H1 (cell line): ENCODE measurements around the gene HECTD4. TPM values are rescaled to one million over a fixed set of nuclear protein-coding genes. Genes with fewer than 3 reads are reported as not detected.

ENCODE experiments used
- CTCF ChIA-PET: fragments of 300-600 bp; sonication (Branson Sonifier 250); formaldehyde crosslinking; loops from one replicate; lab custom pipeline; 2021; ENCODE audit not compliant: partially characterized antibody; lab: Charles Lee
- POLR2A ChIA-PET: fragments of 300-600 bp; sonication (Branson Sonifier 250); formaldehyde crosslinking; loops from one replicate; lab custom pipeline; 2021; ENCODE audit warnings: inconsistent platforms; ENCODE audit not compliant: partially characterized antibody; lab: Charles Lee
- DNase-seq, 2 experiments: peaks; one replicate each; pipeline versions ENCODE4 v3.0.0 to v3.0.0-alpha.2; 2010 to 2022; ENCODE audit warnings: low spot score in 2 of 2, low read depth in 1 of 2, mixed read lengths in 1 of 2
- FAIRE-seq: peaks from 2 replicates; lab custom pipeline; 2011; peaks lifted over from hg19 to GRCh38; lab: Jason Lieb, UNC
- H2AFZ ChIP-seq: 2 replicates; pipeline ENCODE4 v1.8.1; 2012; ENCODE audit warnings: low read length, inconsistent platforms
- H2AK5ac ChIP-seq: 2 replicates; pipeline ENCODE4 v1.6.1; 2013; ENCODE audit warnings: low read depth, low read length
- H2BK120ac ChIP-seq: replicated peaks from 2 replicates; pipeline ENCODE3; 2013; ENCODE audit warnings: low read depth, low read length, inconsistent platforms
- H2BK12ac ChIP-seq: 2 replicates; pipeline ENCODE4 v1.6.1; 2013; ENCODE audit warnings: low read depth, low read length
- H2BK15ac ChIP-seq: 2 replicates; pipeline ENCODE4 v1.6.1; 2013; ENCODE audit warnings: low read length
- H2BK20ac ChIP-seq: 2 replicates; pipeline ENCODE4 v1.6.1; 2013; ENCODE audit warnings: low read length
- H2BK5ac ChIP-seq: 2 replicates; pipeline ENCODE4 v1.6.1; 2013; ENCODE audit warnings: low read depth, low read length
- H3K14ac ChIP-seq: 2 replicates; pipeline ENCODE4 v1.6.1; 2013; ENCODE audit warnings: inconsistent platforms; ENCODE audit not compliant: insufficient read length
- H3K18ac ChIP-seq: 2 replicates; pipeline ENCODE4 v1.6.1; 2013; ENCODE audit warnings: low read length; ENCODE audit errors: extremely low read depth
- H3K23ac ChIP-seq: 2 replicates; pipeline ENCODE4 v1.6.1; 2013; ENCODE audit warnings: inconsistent platforms; ENCODE audit not compliant: insufficient read length
- H3K23me2 ChIP-seq: 2 replicates; pipeline ENCODE4 v1.6.1; 2013; ENCODE audit warnings: low read depth, low read length
- H3K27ac ChIP-seq: 2 replicates; pipeline ENCODE4 v1.6.1; 2011; ENCODE audit warnings: low read depth, low read length, inconsistent platforms
- H3K27me3 ChIP-seq, 4 experiments: replicated peaks in 1 of 4; 1 replicate in 1 of 4; 2 replicates in 3 of 4; pipeline versions ENCODE4 v1.6.1 to v1.8.1; 2011 to 2013; ENCODE audit warnings: low read length in 3 of 4, mild to moderate bottlenecking in 3 of 4, inconsistent platforms in 2 of 4, mixed read lengths in 2 of 4, moderate library complexity in 1 of 4; ENCODE audit not compliant: control insufficient read depth in 3 of 4, insufficient read depth in 3 of 4; ENCODE audit errors: extremely low read depth in 1 of 4
- H3K36me3 ChIP-seq, 4 experiments: 2 replicates each; pipeline versions ENCODE4 v1.6.1 to v1.8.1; 2011 to 2013; ENCODE audit warnings: mild to moderate bottlenecking in 4 of 4, low read length in 3 of 4, moderate library complexity in 2 of 4, control low read depth in 1 of 4, inconsistent platforms in 1 of 4; ENCODE audit not compliant: insufficient read depth in 4 of 4, control insufficient read depth in 2 of 4
- H3K4ac ChIP-seq: replicated peaks from 2 replicates; pipeline ENCODE3; 2013; ENCODE audit warnings: low read length, low read depth, mixed read lengths, inconsistent platforms; ENCODE audit not compliant: insufficient read length
- H3K4me1 ChIP-seq, 4 experiments: replicated peaks in 1 of 4; 1 replicate in 1 of 4; 2 replicates in 3 of 4; pipeline versions ENCODE4 v1.6.1 to v1.8.1; 2011 to 2013; ENCODE audit warnings: low read length in 3 of 4, inconsistent platforms in 2 of 4, mixed read lengths in 1 of 4; ENCODE audit not compliant: insufficient read depth in 4 of 4, control insufficient read depth in 3 of 4
- H3K4me2 ChIP-seq, 2 experiments: 2 replicates each; pipeline versions ENCODE4 v1.6.1 to v1.8.1; 2011 to 2013; ENCODE audit warnings: low read depth in 2 of 2, low read length in 2 of 2, control low read depth in 1 of 2, inconsistent platforms in 1 of 2, mild to moderate bottlenecking in 1 of 2; ENCODE audit not compliant: insufficient read depth in 1 of 2
- H3K4me3 ChIP-seq, 4 experiments: fragments of 200-600, 300-600 bp in 1 of 4; sonication (generic), shearing (Covaris generic), sonication (Bioruptor Twin) in 1 of 4; 2 replicates each; pipeline versions ENCODE4 v1.5.1 to v1.8.1; 2011 to 2016; ENCODE audit warnings: low read length in 4 of 4, low read depth in 3 of 4, control low read depth in 2 of 4, inconsistent platforms in 2 of 4, mild to moderate bottlenecking in 2 of 4, mixed read lengths in 1 of 4, moderate library complexity in 1 of 4; ENCODE audit not compliant: insufficient read depth in 2 of 4; ENCODE audit errors: extremely low read depth in 1 of 4
- H3K56ac ChIP-seq: replicated peaks from 2 replicates; pipeline ENCODE3; 2013; ENCODE audit warnings: low read depth, mild to moderate bottlenecking, mixed read lengths, low read length, inconsistent platforms; ENCODE audit not compliant: insufficient read length
- H3K79me1 ChIP-seq: 2 replicates; pipeline ENCODE4 v1.6.1; 2013; ENCODE audit warnings: low read depth, low read length, control low read depth
- H3K79me2 ChIP-seq, 2 experiments: 2 replicates each; pipeline versions ENCODE4 v1.6.1 to v1.8.1; 2012 to 2013; ENCODE audit warnings: low read length in 2 of 2, mild to moderate bottlenecking in 2 of 2, inconsistent platforms in 1 of 2; ENCODE audit not compliant: insufficient read depth in 2 of 2, control insufficient read depth in 1 of 2
- H3K9ac ChIP-seq, 4 experiments: replicated peaks in 1 of 4; 1 replicate in 1 of 4; 2 replicates in 3 of 4; pipeline versions ENCODE4 v1.6.1 to v1.8.1; 2011 to 2013; ENCODE audit warnings: low read depth in 3 of 4, low read length in 3 of 4, control low read depth in 2 of 4, mild to moderate bottlenecking in 2 of 4, moderate library complexity in 2 of 4, inconsistent platforms in 1 of 4; ENCODE audit errors: extremely low read depth in 1 of 4
- H3K9me3 ChIP-seq, 2 experiments: 2 replicates each; pipeline versions ENCODE4 v1.6.1 to v1.8.1; 2012 to 2013; ENCODE audit warnings: mild to moderate bottlenecking in 2 of 2, moderate library complexity in 2 of 2, control low read depth in 1 of 2, inconsistent platforms in 1 of 2, low read depth in 1 of 2, low read length in 1 of 2, mixed read lengths in 1 of 2; ENCODE audit not compliant: insufficient read depth in 2 of 2
- H4K20me1 ChIP-seq, 2 experiments: replicated peaks in 1 of 2; 2 replicates each; pipeline versions ENCODE3 to v1.8.1; 2011 to 2013; ENCODE audit warnings: inconsistent platforms in 2 of 2, low read length in 2 of 2, mild to moderate bottlenecking in 1 of 2; ENCODE audit not compliant: insufficient read depth in 2 of 2, control insufficient read depth in 1 of 2
- H4K5ac ChIP-seq: 2 replicates; pipeline ENCODE4 v1.6.1; 2013; ENCODE audit warnings: low read length, low read depth, mixed read lengths, inconsistent platforms; ENCODE audit not compliant: insufficient read length
- H4K8ac ChIP-seq: 2 replicates; pipeline ENCODE4 v1.8.0; 2013; ENCODE audit warnings: mild to moderate bottlenecking, moderate library complexity, low read length, inconsistent platforms; ENCODE audit not compliant: insufficient read depth; ENCODE audit errors: extremely low read depth
- H4K91ac ChIP-seq: replicated peaks from 2 replicates; pipeline ENCODE3; 2013; ENCODE audit warnings: low read length, mixed read lengths, inconsistent platforms; ENCODE audit not compliant: insufficient read length
- SRF ChIP-seq: IDR thresholded peaks from 2 replicates; pipeline ENCODE4 v1.6.1; 2011; ENCODE audit warnings: mild to moderate bottlenecking, low read depth, low read length, moderate library complexity
- WGBS, 2 experiments: shearing (Covaris generic) in 1 of 2; methylation state at CpG; one replicate each; pipeline versions ENCODE4 v1.1.6 to v1.1.7; 2013 to 2015; ENCODE audit warnings: low lambda C conversion rate in 2 of 2, mixed read lengths in 2 of 2, inconsistent platforms in 1 of 2, low coverage in 1 of 2, missing lambda C conversion rate in 1 of 2; ENCODE audit not compliant: insufficient replicate concordance in 2 of 2, insufficient coverage in 1 of 2, insufficient read length in 1 of 2; ENCODE audit errors: extremely low coverage in 1 of 2, missing lambda C conversion rate in 1 of 2; 5-methylcytosine and 5-hydroxymethylcytosine counted together
- polyA plus RNA-seq, 7 experiments: library from polyadenylated mRNA; depleted of rRNA in 3 of 7; stranded (reverse) in 5 of 7; unstranded in 2 of 7; fragments of >200 nt in 5 of 7; fragments of 200-250 nt in 2 of 7; gene quantifications; 1 replicate in 5 of 7; 2 replicates in 1 of 7; 4 replicates in 1 of 7; pipeline versions ENCODE4 v1.2.1 to v1.2.3, GENCODE V29; 2011 to 2013; ENCODE audit warnings: missing spikeins in 2 of 7, mixed read lengths in 2 of 7
- total RNA-seq: library from RNA; stranded (reverse); fragmentation: NEBNext Ultra II Directional; extraction: Animal tissue kit (Norgen Biotek cat#: 25700); gene quantifications from 2 replicates; pipeline ENCODE4 v1.2.1, GENCODE V29; 2021

The HECTD4 gene
- total and polyA plus RNA-seq, 2 of the 8 experiments (the other 6 are each of a cell fraction or from before 2014, with no cell fraction given) = 6.5 to 33.7 TPM

GRCh38 chr12:112285600-112286401, 96.4 kb downstream of the HECTD4 start:
- no peak overlapping the region for H2AFZ ChIP-seq
- no peak overlapping the region for H3K56ac ChIP-seq
- H3K14ac ChIP-seq = no peak overlapping the region
- H3K4me1 ChIP-seq = no peaks in the 10 kb centered on the region
- H4K5ac ChIP-seq = no peak overlapping the region
- no peak overlapping the region for H2BK20ac ChIP-seq
- POLR2A ChIA-PET = interaction anchor here (0.6 to 1.5 kb wide), 2 partner anchors 15 to 230 kb away, joined by 3 to 4 read pairs; no protein-coding TSS in a partner anchor
- H3K27ac ChIP-seq = no peak overlapping the region
- H2BK12ac ChIP-seq = no peak overlapping the region
- H3K23me2 ChIP-seq = no peaks in the 10 kb centered on the region; the same call in 1 of the 2 replicates
- H3K23ac ChIP-seq = no peak overlapping the region
- DNase-seq (no peak), FAIRE-seq (no peak)
- H3K36me3 ChIP-seq = peaks cover 0 to 4% (median 0%) of the 10 kb centered on the region in 4 experiments; a peak in 1 of 8 replicates
- no peak overlapping the region for H3K4me3 ChIP-seq
- H4K20me1 ChIP-seq = no peaks in the 10 kb centered on the region
- H2AK5ac ChIP-seq = no peak overlapping the region
- H3K4me2 ChIP-seq = no peak overlapping the region
- no peaks in the 10 kb centered on the region for H3K27me3 ChIP-seq
- H3K79me2 ChIP-seq = no peaks in the 10 kb centered on the region
- H3K18ac ChIP-seq = no peak overlapping the region
- H2BK5ac ChIP-seq = no peak overlapping the region
- no peak overlapping the region for H4K91ac ChIP-seq
- no peak overlapping the region for H2BK15ac ChIP-seq
- H2BK120ac ChIP-seq = no peak overlapping the region
- WGBS, 2 experiments = 93% methylated on average over 5 of the region's 5 CpGs; no CpG with 5 or more reads in 1 of the 2 experiments
- peaks cover 0 to 4% of the 10 kb centered on the region in 2 experiments; a peak in 2 of 4 replicates for H3K9me3 ChIP-seq
- no peaks in the 10 kb centered on the region for H3K79me1 ChIP-seq
- CTCF ChIA-PET = interaction anchor here (0.6 kb wide), 1 partner anchor 253 kb away, joined by 3 read pairs; no protein-coding TSS in a partner anchor
- H3K9ac ChIP-seq = no peak overlapping the region
- H4K8ac ChIP-seq = no peak overlapping the region
- H3K4ac ChIP-seq = no peak overlapping the region
- TF ChIP-seq SRF = no peak
